GM18519 (cell line): ENCODE measurements around the gene TBC1D13.
A peak's percentile ranks its signal among the peaks of the same experiment; 100 is the strongest.

Source experiments
- ATAC-seq: cut with Tn5 transposase; IDR thresholded peaks from one replicate; pipeline ENCODE4 v1.9.1; 2021; ENCODE audit warnings: mild to moderate bottlenecking, moderate library complexity; ENCODE audit not compliant: unreplicated experiment, low FRiP score

TBC1D13 gene

DNA sequence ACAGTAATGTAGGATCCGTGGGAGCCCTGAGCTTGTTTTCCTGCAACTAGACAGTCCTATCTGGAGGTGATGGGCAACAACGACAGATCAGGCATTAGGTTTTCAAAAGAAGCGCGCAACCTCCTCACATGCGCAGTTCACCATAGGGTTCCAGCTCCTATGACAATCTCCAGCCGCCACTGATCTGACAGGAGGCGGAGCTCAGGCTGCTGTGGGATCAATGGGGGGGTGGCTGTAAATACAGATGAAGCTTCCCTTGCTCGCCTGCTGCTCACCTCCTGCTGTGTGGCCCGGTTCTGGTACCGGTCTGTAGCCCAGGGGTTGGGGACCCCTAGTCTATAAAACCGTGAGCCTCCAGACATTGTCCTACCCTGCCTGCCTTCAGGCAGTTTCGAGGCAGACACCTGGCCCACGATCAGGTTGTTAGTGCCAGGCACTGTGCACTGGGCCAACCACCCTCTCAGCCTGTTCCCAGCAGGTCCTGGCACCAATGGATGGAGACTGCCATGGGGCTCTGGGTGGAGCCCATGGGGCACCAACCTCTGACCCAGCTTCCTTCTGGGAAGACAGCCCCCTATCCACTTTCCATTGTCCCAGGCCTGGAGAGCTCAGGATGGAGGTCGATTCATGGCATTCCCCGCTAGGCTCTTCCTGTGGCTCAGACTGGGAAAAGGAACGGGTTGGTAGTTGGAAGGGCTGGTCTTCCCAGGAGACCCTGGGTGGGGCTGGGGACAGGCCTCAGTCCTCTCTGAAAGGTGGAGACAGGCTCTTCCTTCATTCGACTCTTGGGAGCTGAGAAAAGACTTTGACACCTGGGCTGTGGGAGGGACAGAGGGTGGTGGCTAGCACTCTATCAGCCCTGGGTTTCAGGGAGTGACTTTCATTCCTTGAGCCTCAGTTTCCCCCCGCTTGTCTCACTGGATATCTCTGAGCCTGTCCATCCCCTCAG, 32.9 kb downstream of the TBC1D13 start:
- no peak for ATAC-seq

- ATAC-seq = no peak
These were observed 33.9 kb downstream of the TBC1D13 start for GRCh38 chr9:128820665-128821583.

DNA sequence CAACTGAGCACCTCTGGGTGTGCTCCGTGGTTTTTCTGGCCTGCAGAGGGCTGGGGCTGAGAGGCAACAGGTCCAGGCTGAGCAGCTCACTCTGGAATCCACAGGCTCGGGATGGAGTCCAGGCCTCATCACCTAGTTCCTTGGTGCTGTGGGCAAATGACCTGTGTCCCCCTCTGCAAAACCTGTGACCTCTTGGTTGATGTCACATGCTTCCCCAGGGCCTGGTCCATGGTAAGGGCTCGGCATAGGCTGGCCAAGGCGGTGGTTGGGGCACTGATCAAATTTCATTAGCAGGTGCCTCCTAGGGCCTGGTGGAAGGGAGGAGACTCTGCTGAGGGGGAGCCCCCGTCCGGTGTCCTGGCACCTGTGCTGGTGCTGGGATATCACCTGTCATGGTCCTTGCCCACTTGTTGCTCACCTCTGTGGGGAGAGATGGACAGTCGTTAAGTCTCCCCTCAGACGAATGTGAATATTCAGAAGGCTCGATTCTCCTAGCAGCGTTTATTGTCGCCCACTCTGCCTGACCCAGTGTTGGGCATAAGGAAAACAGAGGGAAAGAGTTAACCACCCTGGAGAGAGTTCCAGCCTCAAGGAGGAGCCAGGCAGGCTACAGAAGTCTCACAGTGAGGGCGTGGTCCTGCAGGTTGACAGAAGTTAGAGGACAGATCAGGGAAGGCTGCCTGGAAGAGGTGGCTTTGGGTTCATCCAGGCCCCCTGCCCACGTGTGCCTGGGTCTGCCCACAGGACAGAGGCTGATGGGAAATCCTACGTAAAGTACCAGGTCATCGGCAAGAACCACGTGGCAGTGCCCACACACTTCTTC, 34.7 kb downstream of the TBC1D13 start:
- ATAC-seq = no peak

GRCh38 chr9:128822407-128823042, 35.5 kb downstream of the TBC1D13 start:
- no peak for ATAC-seq

GRCh38 chr9:128823362-128823902, 36.4 kb downstream of the TBC1D13 start:
- no peak for ATAC-seq

- no peak for ATAC-seq
These were observed 36.9 kb downstream of the TBC1D13 start for GRCh38 chr9:128823903-128824406.

GRCh38 chr9:128824911-128825310, 37.9 kb downstream of the TBC1D13 start:
- ATAC-seq = no peak

GRCh38 chr9:128825923-128826700, 39.1 kb downstream of the TBC1D13 start:
- ATAC-seq = no peak

GRCh38 chr9:128828267-128828666, 41.2 kb downstream of the TBC1D13 start:
- no peak for ATAC-seq

- ATAC-seq = peak; percentile 11
These were observed 41.8 kb downstream of the TBC1D13 start for GRCh38 chr9:128828719-128829452.

GRCh38 chr9:128829477-128830251, 42.6 kb downstream of the TBC1D13 start, which contains the start of gene SPOUT1:
SPOUT1 (minus strand) TSS chr9:128829794; CDS start chr9:128829780, 14 bp downstream.
- ATAC-seq = peak; percentile 91

- ATAC-seq = no peak
These were observed 46.6 kb downstream of the TBC1D13 start for GRCh38 chr9:128833696-128834095.

DNA sequence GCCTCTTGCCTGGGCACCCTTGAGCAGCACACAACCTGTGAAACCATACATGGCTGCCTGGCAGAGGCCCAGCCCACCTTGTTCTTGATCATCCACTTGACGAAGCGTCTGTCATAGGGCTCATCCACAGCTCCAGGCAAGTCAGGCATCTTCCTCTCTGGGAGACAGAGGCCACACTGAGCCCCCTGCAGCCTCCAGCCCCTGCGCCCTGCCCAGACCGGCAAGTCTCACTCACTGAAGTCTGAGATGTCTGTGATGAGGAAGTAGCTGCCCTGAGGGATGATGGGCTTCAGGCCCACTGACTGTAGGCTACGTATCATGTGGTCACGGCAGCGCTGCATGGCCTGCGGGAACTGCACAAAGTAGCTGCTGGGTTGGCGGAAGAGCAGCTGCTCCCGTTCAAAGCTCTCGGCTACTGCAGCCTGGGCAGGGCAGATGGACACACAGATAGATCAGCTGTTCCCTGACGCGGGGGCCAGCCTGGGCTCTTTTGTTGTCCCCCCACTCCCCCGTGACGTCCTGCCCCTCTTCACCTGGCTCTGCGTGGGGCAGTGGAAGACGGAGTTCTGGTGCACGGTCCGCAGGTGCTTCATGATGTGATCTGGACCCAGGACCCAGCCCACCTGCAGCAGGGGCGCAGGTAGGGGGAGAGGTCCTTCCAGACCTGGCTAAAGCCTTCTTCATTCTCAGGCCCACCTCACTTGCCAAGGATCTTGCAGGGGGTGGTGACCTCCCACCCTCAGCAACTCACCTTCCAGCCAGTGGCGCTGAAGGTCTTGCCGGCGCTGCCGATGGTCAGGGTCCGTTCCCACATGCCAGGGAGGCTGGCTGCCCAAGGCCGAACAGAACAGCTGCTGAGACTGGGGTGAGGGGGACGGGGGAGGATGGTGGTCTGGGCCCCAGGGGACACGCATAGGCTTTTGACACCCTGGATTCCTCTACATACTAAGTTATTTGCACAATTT, 48.5 kb downstream of the TBC1D13 start:
- no peak for ATAC-seq

DNA sequence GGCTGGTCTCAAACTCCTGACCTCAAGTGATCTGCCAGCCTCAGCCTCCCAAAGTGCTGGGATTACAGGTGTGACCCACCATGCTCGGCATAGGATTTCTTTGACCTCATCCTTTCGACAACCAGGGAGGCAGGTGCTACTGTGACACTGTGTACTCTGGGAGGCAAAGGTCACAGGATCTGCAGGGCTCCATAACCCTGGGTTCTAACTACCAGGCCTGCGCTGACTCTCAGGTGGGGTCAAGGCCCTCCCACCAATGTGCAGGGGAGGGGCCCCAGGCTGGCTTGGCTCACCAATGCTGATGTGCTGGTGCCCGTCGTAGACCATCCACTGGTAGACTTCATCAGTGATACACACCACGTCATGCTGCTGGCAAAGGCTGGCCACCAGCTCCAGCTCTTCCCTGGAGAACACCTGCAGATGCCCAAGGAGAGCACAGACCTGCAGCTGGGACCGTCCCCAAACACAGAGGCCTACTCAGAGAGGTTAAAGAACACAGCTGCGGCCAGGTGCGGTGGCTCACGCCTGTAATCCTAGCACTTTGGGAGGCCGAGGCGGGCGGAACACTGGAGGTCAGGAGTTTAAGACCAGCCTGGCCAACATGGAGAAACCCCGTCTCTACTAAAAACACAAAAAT, 49.6 kb downstream of the TBC1D13 start:
- ATAC-seq = no peak

GRCh38 chr9:128838338-128838737, 51.3 kb downstream of the TBC1D13 start:
- ATAC-seq = no peak
